Epidermal melanocyte (primary cell): ENCODE data around the gene KIFC3.
A peak's percentile ranks its signal among the peaks of the same experiment; 100 is the strongest.
"Not testable (repeated sequence)": the region's sequence is repeated elsewhere in the genome, so short reads cannot be mapped to it uniquely, and the experiment has no call there.

Source experiments
- DNase-seq: peaks from one replicate; pipeline ENCODE4 v3.0.0; 2011; ENCODE audit warnings: low spot score; ENCODE audit not compliant: insufficient read length

Gene KIFC3

DNA sequence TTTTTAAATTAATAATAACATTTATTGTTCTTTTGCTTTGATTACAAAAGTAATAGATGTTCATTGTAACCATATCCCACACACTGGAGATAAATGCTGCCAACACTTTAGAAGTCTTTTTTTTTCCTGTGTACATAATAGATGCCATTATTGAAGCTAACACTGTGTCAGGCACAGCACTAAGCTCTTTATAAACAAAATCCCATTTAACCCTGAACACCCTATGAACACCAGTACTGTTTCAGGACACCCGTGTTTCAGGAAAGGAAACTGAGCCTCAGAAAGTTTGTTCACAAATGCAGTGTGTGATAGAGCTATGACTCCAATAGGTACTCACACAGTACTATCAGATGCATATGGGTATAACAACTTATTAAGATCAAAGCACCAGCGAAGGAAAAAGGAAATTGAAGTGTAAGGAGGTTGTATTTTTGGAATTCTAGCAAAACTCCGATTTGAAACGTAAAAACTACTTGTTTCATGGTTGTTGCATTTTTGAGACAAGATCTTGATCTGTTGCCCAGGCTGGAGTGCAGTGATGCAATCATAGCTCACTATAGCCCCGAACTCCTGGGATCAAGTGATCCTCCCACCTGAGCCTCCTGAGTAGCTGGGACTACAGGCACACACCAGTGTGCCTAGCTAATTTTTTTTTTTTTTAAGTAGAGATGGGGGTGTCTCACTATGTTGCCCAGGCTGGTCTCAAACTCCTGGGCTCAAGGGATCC, 2.0 kb upstream of the KIFC3 start:
- DNase-seq: no peak

DNA sequence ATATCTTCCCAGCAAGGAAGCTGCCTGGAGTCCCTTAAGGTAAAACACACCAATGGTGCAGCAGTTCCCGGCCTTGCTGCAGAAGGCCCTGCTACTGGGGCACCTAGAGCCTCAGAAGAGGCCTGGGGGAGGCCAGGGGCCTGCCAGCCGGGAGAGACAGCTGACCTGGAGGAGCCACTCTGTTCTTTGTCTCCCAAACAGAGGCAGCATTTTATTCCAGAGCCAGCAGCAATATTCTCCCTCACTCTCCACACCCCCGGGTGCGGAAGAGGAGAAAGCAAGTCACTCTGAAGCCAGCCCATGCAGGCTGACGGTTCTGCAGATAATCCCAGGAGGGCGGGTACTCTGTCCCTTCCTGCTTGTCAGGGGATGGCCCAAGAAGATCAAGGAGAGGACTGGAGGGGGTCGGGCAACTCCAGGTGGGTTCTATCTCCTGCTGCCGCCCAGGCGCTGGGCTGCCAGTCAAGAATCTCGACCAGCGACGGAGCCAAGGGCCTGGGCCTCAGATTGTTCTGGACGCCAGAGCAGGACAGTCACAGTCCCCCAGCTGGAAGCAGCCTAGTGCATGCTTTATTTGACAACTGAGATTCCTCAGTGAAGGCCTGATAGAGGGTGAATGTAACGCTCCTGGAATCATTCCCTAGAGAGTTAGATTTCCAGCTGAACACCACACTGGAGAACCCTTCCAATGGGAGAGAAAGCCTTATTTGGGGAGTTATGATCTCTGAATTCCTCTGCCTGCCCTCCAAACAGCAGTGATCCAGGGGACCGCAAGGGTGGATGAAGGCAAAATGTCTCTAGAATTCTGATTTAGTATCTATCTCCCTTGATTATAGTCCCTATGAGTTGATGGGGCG, 1.1 kb upstream of the KIFC3 start:
- peak; percentile 83 for DNase-seq

DNA sequence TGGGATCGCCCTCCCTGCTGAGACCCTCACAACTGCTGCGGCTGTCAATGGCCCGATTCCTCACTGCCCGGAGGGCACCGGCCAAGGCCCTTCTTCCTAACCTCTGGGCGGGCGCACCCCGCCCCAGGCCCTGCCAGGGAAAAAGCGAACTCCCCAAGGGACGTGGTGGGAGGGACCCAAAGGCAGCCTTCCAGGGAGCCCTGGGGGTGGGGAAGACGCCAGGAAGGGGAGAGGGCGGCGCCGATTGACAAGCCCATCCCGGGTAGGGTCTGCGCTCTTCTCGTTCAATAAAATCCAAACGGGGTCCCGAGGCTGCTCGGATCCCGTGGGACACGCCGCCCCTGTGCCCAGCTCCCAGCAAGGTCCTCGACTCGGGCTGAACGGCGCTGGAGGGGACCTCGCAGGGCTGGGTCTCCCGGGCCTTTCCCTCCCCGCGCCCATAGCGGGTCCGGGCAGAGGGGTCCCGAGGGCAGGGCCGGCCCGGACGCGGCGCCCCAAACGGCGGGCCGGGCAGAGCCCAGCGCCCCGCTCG, 416 bp downstream of the KIFC3 start:
- DNase-seq: no peak

DNA sequence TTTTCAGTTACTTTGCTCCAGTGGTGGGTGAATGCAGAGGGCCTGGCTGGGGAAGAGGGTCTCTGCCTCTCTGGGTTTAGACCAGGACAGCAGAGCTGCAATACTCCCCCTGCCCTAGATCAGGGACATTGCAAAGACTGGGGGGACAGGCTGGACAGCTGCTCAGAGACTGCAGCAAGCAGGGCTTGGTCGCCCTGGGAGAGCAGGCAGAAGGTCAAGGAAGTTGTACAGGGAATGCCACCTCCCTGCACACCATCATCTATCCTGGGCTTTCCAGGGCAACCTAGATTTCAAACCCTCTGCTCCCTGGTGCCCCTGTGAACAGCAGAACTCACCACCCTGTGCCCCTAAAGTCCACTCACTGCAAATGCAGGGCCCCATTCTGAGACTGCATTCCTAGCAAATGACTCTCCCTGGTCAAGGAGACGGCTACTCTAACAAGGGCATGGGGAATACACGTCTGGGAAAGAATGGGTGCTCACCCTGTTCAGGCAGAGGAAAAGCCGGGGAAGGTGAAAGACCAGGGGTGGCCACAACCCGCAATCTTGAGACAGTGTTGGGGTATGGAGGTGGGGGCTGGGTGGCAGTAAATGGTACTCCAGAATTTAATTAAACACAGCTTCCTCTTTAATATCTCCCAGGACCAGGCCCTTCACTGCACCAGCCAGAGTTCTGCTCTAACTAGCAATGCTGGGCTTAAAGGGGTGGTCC, 1.0 kb downstream of the KIFC3 start:
- peak; percentile 59 for DNase-seq

DNA sequence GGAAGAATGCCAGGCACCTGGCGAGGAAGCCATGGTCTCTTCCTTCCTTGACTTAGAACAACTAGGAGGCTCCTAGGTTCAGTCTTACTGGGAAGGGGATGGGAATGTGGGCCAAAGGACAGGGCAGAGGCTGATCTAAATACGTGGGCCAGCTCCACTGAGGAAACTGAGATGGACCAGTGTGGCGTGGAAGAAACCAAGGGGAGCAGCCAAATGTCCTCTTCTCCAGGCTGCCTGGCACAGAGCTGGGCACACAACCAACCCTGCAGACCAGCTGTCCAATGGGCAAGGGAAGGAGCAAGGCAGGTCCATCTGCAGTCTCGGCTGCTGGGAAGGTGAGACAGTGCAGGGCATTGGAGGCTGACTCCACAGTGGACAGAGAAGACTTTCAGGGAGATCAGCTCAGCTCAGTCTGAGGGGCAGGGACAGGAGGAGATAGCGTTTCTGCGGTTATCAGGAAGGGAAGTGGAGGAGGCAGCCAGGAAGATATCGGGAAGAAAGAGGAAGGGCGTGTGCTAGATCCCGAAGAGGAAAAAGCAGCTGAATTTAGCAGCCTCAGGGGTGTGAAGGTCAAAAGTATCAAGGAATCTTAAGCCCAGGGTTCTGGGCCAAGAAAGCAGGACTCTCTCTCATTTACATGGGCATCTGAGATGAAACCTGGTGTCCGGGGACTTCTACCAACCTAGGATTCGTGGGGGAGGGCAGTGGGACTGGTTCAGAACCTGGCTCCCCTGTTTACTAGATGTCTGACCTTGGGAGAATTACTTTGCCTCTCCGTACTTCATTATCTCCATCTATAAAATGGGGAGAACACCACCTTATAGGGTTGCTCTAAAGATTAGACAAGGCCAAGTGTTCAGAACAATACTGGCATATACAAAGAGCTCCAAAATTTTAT, 1.8 kb downstream of the KIFC3 start:
- DNase-seq: no peak

DNA sequence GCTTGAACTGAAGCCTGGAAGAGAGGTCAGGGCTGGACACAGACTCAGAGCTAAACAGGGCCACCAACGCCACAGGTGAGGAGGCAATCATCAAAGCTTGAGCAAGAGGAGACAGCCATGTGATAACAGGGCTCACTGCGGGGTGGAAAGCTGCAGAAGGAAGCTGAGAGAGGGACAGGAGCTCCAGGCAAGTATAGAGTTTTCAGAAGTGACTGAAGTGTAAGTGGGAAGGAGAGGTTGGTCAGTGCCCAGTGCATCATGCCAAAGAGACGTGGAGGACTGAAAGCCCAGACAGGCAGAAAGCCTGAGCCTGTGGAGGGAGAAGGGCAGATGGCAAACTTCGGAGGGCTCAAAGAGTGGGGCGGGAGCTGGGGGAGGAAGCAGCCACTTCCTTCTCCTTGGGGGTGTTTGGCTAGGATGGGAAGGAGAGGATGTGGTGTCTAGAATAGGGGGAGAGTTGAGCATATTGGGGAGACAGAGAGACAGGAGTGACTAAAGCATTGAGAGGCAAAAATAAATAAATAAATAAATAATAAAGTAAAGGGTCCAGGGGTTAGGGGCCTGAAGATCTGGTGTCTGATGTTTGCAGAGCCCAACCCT, 2.6 kb downstream of the KIFC3 start:
- DNase-seq: no peak

DNA sequence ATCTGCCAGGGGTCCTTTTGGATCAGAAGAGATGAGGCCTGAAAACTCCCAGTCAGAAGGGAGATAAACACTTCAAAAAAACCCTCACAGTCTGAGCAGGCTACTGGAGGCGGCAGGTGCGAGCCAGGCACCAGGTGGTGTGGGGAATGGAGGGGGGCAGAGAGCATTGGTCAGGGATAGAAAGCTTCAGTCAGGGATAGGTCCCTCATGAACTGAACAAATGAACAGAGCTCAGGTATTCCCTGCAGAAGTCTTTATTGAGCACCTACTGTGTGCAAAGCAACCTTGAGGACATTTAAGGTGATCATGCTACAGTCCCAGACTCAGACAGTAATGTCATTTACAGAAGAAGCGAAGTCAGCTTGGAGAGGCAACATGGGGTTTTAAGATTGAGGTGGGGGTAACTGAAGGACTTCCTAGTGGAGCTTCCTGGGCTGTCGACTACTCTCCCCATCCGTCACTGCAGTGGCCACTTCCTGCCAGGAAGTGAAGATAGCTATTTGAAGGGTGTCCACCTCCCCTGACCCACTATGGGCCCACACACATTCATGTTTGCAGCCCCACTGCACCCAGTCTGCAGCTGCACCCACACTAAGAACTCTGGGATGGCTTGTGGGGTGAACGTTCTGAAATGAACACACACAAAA, 3.2 kb downstream of the KIFC3 start:
- DNase-seq: no peak

DNA sequence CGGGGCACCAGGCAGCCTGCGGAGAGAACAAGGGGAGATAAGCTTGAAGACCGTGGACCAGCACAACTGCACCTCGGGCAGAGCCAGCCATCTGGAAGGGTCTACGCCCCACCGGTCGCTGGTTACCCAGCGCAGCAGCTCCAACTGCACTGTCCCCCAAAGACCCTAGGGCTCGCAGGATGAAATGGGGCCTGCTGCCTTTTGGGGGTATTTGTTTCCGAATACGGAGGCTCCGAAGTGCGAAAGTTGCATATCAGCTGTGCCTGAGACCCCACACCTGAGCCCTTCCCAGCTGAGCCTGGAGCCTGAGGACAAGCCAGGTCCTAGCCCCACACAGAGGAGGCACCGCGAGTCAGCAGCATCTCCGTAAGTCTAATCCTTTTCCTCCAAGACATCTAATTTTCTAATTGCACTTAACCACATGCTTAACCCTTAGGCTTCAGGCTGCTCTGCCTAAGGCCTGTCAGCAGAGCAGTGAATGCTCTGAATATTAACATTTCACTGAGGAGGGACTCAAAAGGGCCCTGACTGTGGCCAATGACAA, 4.0 kb downstream of the KIFC3 start:
- no peak for DNase-seq

DNA sequence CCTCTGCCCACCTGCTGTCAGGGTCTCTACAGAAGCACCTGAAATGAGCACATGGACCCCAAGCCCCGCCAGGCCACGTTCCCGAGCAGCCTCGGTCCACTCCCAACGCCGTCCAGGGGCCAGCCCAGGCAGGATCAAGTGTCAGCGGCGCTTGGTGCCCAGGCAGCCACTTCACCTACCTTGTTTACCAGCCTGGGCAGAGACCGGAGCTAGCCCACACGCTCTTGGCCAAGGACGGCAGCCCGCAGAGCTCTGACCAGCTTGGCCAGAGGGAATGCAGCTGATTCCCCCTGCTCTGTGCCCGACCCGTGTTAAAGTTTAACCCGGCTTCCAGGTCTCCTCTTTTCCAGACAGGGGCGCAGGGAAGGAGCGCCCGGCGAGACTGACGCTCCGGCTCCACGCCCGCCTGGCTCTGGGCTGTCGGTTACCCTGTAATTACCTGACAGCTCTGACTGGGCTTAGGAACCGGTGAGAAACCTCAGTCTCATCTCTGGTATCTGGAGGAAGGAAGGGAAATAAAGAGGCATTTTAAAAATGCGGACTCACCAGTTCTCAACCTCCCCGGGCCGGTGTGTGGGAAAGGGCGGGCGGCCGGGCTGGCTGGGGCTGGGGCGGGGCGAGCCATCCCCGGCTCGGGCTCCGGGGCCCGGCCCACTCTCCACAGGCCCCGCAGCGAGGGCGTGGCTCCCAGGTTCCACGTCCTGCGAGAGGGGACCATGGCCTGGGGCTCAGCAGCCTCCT, 4.6 kb downstream of the KIFC3 start:
- DNase-seq: no peak

DNA sequence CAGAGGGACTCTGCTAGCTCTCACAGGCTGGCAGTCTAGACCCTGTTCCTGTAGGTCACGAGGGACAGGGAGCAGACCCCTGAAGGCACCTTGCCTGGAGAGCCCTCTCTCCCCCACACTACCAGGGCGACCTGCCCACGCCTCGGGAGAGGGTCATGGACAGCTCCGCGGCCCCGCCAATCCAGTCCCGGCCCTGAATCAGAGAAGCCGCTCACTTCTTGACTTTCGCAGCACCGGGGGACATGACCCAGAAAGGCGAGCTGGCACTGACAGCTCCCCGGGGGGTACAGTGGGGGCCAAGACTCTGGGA, 5.1 kb downstream of the KIFC3 start:
- DNase-seq: no peak

DNA sequence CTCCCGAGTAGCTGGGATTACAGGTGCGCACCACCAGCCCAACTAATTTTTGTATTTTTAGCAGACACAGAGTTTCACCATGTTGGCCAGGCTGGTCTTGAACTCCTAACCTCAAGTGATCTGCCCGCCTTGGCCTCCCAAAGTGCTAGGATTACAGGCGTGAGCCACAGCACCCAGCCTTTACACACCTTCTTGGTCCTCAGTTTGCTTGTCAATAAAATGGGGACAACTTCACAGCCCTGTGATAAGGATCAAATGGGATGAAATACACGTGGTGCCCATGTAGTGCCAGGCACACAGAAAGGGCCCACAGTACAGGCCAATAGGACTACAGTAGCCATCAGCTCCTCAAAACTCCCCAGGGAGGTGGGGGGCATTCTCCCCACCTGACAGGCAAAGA, 6.3 kb downstream of the KIFC3 start:
- DNase-seq: not testable (repeated sequence)

DNA sequence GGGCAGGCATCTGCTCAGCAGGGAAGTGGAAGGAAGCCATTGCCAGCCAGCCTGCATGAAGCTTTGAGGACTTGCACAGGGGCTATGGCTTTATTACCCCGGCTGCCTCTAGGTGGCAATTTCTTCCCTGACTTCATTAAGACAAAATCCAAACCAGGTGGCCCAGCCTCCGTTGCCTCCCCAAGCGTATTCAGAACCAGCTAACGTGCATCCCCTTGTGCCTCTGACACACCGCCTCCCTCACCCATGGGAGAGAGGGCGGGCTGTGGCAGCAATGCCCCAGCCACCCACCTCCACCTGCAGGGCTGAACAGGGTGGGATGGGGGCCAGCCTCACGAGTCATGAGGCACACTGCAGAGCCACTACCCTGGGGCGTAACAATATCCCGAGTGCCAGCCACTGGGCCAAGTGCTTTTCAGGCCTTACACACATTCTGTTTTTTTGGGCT, 6.8 kb downstream of the KIFC3 start:
- DNase-seq: no peak

DNA sequence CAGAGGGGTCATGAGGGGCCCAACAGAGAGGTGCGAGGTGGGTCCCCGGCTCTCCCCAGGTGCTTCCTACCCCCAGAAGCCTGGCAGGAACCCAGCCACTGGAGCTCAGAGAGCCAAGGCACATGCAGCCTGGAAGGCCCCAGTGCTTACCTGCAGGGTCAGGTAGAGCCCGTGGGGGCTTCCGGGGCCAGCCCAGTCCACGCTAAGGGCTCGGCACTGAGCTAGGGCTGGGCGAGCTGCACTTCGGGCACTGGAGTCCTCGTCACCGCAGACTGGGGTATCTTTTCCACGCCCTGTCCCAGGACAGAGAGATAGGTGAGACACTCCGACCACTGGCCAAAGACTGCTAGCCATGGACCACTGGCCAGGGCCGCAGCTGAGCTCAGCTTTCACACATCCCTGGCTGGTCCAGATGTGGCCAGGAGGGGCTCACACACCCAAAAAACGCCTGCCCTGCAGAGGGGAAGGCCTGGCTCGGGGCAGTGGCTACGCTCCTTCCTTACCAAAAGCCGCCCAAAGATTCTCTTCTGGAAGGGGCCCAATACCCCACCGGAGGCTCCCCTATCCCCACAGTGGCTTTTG, 7.4 kb downstream of the KIFC3 start:
- DNase-seq: no peak

DNA sequence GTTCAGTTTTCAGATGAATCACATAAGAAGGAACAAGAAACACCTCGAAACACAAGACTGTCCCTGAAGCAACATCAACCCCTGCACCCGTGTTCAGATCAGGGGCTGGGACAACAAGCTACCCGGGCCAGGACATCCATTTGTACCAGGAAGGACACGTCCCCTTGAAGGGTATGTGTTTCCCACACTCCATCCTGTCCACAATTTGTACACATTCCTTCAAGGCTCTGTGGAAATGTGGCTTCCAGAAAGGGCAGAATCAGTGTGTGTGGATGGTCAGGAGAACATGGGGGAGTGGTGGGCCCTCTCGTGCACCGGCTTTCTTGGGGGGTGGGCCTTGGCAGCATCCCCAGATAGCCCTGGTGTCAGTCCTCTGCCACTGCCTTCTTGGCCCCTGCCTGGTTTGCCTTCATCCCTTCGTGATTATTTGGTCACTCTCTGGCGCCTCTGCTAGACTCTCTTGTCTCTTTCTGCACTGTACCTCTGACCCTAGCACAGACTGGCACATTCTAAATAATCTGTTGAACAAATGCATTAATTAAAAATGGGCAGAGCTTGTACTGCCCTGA, 10.3 kb downstream of the KIFC3 start:
- no peak for DNase-seq

DNA sequence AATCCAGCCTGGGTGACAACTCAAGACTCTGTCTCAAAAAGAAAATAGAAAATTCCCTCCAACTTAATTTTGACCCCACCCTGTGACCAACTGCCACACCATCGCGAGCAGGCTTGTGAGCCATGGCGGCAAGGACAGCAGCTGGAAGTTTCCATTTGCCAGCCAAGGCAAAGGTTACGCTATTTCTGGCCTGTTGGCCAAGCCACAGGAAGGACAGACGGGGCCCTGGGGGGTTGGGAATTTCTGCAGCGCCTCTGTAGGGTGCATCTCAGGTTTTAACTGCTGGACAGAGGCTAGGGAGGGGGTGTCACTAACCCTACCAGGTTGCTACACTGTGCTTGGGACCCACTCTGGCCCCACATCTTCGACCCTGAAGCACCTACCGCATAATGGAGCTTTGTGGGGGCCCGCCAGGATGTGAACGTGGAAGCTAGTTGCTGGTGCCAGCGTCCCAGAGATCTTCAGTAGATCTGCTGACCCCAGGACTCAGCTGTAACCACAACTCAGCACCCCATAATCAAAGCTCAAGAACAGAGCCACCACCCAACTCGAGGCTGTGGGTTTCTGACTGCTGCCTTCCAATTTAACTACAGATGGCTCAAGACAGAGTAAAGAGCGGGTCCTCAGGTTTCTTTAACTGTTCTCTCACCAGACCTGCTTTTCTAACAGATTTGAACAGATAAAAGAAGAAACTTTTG, 10.9 kb downstream of the KIFC3 start:
- DNase-seq: no peak

DNA sequence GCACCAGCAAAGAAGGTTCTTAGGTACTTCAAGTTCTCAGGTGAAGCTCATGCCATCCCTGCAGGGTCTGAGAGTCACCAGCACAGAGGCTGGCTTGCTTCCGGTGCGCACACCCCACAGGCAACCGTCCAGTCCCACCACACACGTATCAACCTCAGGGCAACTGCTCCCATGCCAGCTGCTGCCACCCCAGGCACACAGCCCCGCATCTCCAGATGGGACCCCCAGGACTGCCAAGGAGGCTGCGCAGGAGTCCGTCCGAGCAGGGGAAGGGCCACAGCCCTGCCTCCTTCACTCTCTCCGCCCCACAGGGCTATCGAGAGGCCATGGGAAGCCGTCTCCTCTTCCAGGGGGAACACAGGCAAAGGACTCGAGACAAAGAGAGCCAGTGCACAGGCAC, 13.3 kb downstream of the KIFC3 start:
- no peak for DNase-seq

DNA sequence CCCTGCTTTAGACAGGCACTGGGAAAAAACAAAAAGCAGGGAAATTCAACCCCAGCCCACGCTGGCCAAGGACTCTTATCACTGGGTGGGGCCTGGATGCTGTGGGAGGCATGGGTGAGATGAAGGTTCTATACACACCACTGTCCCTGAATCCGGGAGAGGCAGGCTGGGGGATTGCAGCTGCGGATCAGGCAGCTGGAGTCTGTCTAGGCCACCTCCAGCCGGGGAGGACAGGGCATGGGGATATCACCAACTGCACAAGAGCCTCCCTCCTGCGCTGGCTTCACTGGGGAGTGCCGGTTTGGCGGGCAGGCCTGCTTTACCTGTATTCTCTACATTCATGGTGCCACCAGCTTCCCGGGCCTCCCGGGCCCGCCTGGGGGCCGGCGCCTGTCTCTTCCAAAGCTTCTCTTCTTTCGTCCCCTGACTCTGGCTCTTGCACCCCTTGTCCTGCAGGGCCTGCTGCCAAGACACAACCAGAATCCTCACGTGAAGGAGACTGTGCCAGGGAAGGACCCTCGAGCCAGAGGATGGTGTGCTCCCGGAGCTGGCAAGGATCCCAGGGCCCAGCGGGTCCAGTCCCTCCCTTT, 13.9 kb downstream of the KIFC3 start:
- DNase-seq: no peak
